HG03135 (cell line): ENCODE data around the gene MAPK14.
A peak's percentile ranks its signal among the peaks of the same experiment; 100 is the strongest.
"Not testable (repeated sequence)": the region's sequence is repeated elsewhere in the genome, so short reads cannot be mapped to it uniquely, and the experiment has no call there.

Experiments used
- ATAC-seq: cut with Tn5 transposase; IDR thresholded peaks from one replicate; pipeline ENCODE4 v1.9.1; 2021; ENCODE audit warnings: mild to moderate bottlenecking, moderate library complexity; ENCODE audit not compliant: unreplicated experiment

Gene MAPK14

GRCh38 chr6:36027501-36028087 is at the start of gene MAPK14:
Gene MAPK14 (plus strand): TSS chr6:36027808. CDS start chr6:36028158, 350 bp downstream.
- peak; percentile 83 for ATAC-seq

DNA sequence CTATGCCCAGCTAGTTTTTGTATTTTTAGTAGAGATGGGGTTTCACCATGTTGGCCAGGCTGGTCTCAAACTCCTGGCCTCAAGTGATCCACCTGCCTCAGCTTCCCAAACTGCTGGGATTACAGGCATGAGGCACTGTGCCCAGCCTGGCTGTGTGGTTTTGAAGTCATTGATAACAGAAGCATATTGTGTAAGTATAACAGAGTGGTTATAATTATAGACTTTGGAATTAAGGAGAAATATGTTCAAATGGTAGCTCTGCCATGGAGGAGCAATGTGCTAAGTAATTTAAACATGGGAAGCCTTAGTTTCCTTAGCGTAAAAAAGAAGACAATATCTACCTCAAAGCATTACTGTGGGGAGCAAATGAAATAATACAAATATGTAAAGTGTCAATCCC is 47.5 kb upstream of the MAPK14 start:
- ATAC-seq: not testable (repeated sequence)

DNA sequence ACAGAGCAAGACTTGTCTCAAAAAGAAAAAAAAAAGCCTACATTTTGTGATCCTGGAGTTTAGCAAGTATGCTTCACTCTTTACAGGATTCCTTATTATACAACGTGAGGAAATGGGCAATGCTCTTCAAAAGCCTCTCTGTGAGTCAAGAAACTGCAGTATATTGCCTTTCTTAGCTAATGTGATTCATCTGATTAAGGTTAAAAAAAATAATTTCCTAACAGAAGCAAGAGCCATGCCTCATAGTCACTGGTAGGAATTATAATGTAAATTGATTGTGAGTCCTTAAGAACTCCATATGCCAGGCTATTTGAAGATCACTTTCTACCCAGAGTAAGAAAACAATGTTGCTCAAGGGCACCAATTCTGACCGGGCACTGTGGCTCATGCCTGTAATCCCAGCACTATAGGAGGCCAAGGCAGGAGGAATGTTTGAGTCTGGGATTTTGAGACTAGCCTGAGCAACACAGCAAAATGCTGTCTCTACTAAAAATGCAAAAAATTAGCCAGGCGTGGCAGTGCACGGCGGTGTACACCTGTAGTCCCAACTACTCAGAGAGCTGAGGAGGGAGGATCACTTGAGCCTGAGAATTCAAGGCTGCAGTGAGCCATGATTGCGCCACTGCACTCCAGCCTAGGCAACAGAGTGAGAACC is 46.5 kb upstream of the MAPK14 start:
- ATAC-seq: no peak

GRCh38 chr6:35984701-35985100 is 42.9 kb upstream of the MAPK14 start:
- no peak for ATAC-seq

DNA sequence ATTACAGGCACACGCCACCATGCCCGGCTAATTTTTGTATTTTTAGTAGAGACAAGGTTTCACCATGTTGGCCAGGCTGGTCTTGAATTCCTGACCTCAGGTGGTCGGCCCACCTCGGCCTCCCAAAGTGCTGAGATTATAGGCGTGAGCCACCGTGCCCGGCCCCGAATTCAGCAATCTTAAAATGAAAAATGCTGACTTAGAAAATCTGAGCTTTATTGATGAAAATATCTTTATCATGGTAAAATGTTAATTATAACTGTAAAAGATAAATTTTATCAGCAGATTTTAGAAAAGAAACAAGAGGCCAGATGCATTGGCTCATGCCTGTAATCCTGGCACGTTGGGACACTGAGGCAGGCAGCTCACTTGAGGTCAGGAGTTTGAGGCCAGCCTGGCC is 39.6 kb upstream of the MAPK14 start:
- not testable (repeated sequence) for ATAC-seq

DNA sequence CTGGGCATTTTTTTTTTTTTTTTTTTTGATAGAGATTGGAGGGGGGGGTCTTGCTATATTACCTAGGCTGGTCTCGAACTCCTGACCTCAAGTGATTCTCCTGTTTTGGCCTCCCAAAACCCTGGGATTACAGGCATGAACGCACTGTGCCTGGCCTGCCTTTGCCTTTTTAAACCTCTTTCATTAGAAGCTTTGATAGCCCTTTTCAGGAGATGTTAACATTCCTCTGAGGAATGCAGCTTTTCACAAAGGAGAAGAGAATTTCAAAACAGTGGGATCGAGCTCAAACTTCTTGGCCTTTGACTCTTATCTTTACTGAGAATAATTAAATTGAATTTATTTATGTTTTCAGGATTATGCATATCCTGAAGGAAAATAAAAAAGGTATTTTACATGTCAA is 34.5 kb upstream of the MAPK14 start:
- ATAC-seq: no peak

DNA sequence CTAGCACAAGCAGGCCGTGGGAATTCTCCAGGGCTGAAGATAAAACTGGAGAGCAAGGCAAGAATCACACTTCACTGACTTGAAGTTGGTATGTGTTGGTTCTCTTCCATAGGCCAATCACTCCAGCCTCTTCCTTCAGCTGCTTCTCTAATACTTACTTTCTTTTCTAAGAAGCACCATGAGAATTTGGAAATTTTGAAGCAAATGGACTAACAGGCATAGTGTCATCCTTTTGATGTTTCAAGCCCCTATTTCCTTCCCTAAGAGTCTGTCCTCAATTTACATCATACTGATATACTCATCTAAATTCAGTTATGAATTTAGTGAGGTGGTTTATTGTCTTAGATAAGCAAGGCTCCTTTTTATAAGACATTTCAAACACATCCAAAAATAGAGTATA is 27.2 kb upstream of the MAPK14 start:
- ATAC-seq: no peak

DNA sequence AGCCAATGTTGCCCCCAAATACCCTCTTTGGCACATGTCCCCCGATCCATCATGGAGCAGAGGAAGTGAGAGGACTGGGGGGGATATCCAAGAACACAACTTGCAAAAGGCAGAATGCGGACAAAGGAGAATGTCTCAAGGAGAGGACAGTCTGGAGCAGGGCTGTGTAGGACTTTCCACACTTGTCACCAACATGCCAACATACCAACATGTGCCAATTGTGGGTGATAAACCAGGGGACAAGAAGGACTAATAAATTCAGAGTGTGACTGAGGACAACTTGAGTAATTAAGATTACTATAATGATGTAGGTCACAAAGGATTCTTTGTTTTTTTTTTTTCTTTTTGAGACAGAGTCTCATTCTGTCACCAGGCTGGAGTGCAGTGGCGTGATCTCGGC is 11.9 kb upstream of the MAPK14 start:
- ATAC-seq: no peak

GRCh38 chr6:36018339-36018738 is 9.3 kb upstream of the MAPK14 start:
- no peak for ATAC-seq

GRCh38 chr6:36019167-36019566 is 8.4 kb upstream of the MAPK14 start:
- no peak for ATAC-seq

- ATAC-seq: no peak
Observed at GRCh38 chr6:36020154-36020553, 7.5 kb upstream of the MAPK14 start.

- no peak for ATAC-seq
Observed at GRCh38 chr6:36023996-36024795, 3.4 kb upstream of the MAPK14 start, which contains the start of gene SLC26A8. Gene SLC26A8 (minus strand): TSS chr6:36024641. CDS start chr6:36019707, 4,934 bp downstream.

DNA sequence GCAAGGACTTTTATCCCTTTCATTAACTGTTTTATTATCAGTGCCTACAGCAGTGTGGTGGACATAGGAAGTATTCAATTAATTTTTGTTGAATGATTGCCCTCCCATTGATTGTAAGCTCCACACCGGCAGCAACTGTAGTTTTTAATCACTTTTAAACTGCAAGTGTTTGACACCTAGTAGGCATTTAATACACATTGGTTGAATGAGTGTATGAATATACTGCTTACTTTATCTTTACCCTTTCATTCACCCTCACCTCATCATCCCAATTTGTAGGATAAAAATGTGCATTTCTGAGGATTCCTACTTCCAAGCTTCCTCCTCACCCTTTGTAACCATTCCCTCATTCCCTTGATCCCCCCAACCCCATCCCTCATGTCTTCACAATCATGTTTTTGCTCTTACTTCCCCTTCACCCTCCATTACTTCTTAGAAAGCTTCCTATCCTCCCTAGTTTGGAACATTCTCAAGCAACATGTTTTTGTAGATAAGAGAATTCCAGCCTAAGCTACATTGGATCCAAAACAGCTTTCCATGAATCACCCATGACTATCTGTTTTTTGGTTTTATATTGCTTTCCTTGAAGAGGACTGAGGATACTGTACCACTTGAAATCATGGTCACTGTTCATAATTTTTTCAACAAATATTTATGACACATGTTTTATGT is 2.2 kb upstream of the MAPK14 start:
- no peak for ATAC-seq

DNA sequence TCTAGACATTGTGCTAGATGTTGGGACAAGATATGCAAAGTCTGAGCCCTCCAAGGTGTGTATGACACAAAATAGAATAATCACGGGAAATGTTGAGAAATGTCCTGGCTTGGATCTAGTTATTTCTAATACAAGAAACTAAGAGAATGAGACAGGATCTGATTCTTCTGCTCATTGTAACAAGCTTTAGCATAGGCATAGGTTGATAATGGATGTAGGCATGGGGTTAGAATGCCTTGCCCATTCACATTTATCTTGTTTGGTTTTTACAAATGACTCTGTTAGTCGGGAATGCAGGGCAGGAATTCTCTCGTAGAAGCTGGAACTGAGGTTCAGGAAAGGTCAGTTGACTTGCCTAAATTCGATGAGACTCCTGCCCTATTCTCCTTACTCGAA is 1.7 kb upstream of the MAPK14 start:
- no peak for ATAC-seq

GRCh38 chr6:36028088-36028876 is 674 bp downstream of the MAPK14 start:
- ATAC-seq: peak; percentile 11

DNA sequence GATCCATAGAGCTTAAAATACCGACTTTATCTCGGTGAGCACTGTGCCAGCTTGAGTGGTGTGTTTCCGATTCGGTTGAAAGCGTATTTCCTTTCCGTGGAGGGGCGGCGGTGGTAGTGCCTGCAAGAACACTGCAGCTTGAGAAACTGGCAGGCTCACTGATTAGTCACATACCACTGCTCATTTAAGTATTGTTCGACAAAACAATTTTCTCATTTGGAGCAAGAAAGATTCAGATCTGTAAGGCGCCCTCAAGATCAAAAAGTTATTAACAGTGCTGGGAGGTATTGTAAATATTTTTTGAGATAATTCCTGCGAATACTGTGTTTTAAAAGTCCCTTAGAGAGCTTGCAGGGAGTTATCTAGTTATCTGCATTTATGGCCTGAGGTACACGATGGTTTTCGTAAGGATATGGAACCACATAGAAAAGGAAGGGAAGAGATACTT is 1.3 kb downstream of the MAPK14 start:
- no peak for ATAC-seq

GRCh38 chr6:36029464-36029863 is 1.9 kb downstream of the MAPK14 start:
- ATAC-seq: no peak

GRCh38 chr6:36032261-36032660 is 4.7 kb downstream of the MAPK14 start:
- no peak for ATAC-seq

GRCh38 chr6:36033144-36033543 is 5.5 kb downstream of the MAPK14 start:
- ATAC-seq: not testable (repeated sequence)

- ATAC-seq: no peak
Observed at GRCh38 chr6:36033935-36034334, 6.3 kb downstream of the MAPK14 start.
